ENCODE measurements around the gene SLC47A1. TPM values are rescaled to one million over a fixed set of nuclear protein-coding genes. Genes with fewer than 3 reads are reported as not detected.

SLC47A1 gene
- polyA plus RNA-seq, 1 donor (not counting 4 experiments of a cell fraction or from before 2014, with no cell fraction given), result 0.07 TPM

- Histone ChIP-seq H3K9ac (ENCODE audit: control insufficient read depth, extremely low read depth, insufficient read depth, low read length) (no peak overlapping the region), H4K20me1 (ENCODE audit: control insufficient read depth, extremely low read depth, insufficient read depth, low read length) (no peaks in the 10 kb centered on the region), H3K4me3 (ENCODE audit: control insufficient read depth in 2 of 3, extremely low read depth in 1 of 3, insufficient read depth in 2 of 3, low read depth in 1 of 3, low read length in 3 of 3) (no peak overlapping the region), H3K9me3 (ENCODE audit: control insufficient read depth, low read depth, low read length) (no peaks in the 10 kb centered on the region), H3K36me3 (ENCODE audit: control insufficient read depth in 2 of 2, extremely low read depth in 1 of 2, insufficient read depth in 2 of 2, low read length in 2 of 2) (no peaks in the 10 kb centered on the region), H3K27me3 (ENCODE audit: control insufficient read depth, extremely low read depth, insufficient read depth, low read length) (peaks cover 31% of the 10 kb centered on the region), H2AFZ (ENCODE audit: control insufficient read depth, low read length) (no peak overlapping the region), H3K4me2 (ENCODE audit: control insufficient read depth, extremely low read depth, insufficient read depth, low read depth, low read length) (no peak overlapping the region), H3K27ac (ENCODE audit: control insufficient read depth, insufficient read depth, low read length) (no peak overlapping the region), H3K79me2 (ENCODE audit: control insufficient read depth, insufficient read depth, low read length) (no peaks in the 10 kb centered on the region), H3K9me1 (ENCODE audit: control insufficient read depth, extremely low read depth, insufficient read depth, low read length) (no peaks in the 10 kb centered on the region), H3K4me1 (ENCODE audit: control insufficient read depth, extremely low read depth, insufficient read depth, low read length) (no peaks in the 10 kb centered on the region)
- TF ChIP-seq EZH2 (IDR thresholded peaks at IDR 0.05; ENCODE audit: low read length), result no peak
- TF ChIP-seq, protein P1, sequence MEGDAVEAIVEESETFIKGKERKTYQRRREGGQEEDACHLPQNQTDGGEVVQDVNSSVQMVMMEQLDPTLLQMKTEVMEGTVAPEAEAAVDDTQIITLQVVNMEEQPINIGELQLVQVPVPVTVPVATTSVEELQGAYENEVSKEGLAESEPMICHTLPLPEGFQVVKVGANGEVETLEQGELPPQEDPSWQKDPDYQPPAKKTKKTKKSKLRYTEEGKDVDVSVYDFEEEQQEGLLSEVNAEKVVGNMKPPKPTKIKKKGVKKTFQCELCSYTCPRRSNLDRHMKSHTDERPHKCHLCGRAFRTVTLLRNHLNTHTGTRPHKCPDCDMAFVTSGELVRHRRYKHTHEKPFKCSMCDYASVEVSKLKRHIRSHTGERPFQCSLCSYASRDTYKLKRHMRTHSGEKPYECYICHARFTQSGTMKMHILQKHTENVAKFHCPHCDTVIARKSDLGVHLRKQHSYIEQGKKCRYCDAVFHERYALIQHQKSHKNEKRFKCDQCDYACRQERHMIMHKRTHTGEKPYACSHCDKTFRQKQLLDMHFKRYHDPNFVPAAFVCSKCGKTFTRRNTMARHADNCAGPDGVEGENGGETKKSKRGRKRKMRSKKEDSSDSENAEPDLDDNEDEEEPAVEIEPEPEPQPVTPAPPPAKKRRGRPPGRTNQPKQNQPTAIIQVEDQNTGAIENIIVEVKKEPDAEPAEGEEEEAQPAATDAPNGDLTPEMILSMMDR (optimal IDR thresholded peaks at IDR 0.05 in 1 of 3, IDR thresholded peaks at IDR 0.05 in 1 of 3, conservative IDR thresholded peaks at IDR 0.05 in 1 of 3; ENCODE audit: extremely low read depth in 1 of 3, insufficient read depth in 2 of 3, low read length in 3 of 3), result no peak
- FAIRE-seq (no peak), DNase-seq (ENCODE audit: low read depth, low spot score) (no peak)
- dilution Hi-C loops (cut with MboI; ENCODE audit: extremely low pct_ligation_motif_present, low sequenced_read_pairs), result no loop called here
Observed at GRCh38 chr17:19544366-19544765, 10.7 kb downstream of the SLC47A1 start.

- DNase-seq (ENCODE audit: low read depth, low spot score), result no peak
- Histone ChIP-seq H3K9ac (ENCODE audit: control insufficient read depth, extremely low read depth, insufficient read depth, low read length) (no peak overlapping the region), H3K9me1 (ENCODE audit: control insufficient read depth, extremely low read depth, insufficient read depth, low read length) (no peaks in the 10 kb centered on the region), H3K4me3 (ENCODE audit: control insufficient read depth in 2 of 3, extremely low read depth in 1 of 3, insufficient read depth in 2 of 3, low read depth in 1 of 3, low read length in 3 of 3) (no peak overlapping the region), H3K4me1 (ENCODE audit: control insufficient read depth, extremely low read depth, insufficient read depth, low read length) (no peaks in the 10 kb centered on the region), H3K4me2 (ENCODE audit: control insufficient read depth, extremely low read depth, insufficient read depth, low read depth, low read length) (no peak overlapping the region), H3K9me3 (ENCODE audit: control insufficient read depth, low read depth, low read length) (no peaks in the 10 kb centered on the region), H3K36me3 (ENCODE audit: control insufficient read depth in 2 of 2, extremely low read depth in 1 of 2, insufficient read depth in 2 of 2, low read length in 2 of 2) (no peaks in the 10 kb centered on the region), H3K27me3 (ENCODE audit: control insufficient read depth, extremely low read depth, insufficient read depth, low read length) (peaks cover 14% of the 10 kb centered on the region), H4K20me1 (ENCODE audit: control insufficient read depth, extremely low read depth, insufficient read depth, low read length) (no peaks in the 10 kb centered on the region), H2AFZ (ENCODE audit: control insufficient read depth, low read length) (no peak overlapping the region), H3K79me2 (ENCODE audit: control insufficient read depth, insufficient read depth, low read length) (no peaks in the 10 kb centered on the region), H3K27ac (ENCODE audit: control insufficient read depth, insufficient read depth, low read length) (no peak overlapping the region)
- no peak for FAIRE-seq
- dilution Hi-C loops (cut with MboI; ENCODE audit: extremely low pct_ligation_motif_present, low sequenced_read_pairs), result no loop called here
- TF ChIP-seq, protein P1 (optimal IDR thresholded peaks at IDR 0.05 in 1 of 3, IDR thresholded peaks at IDR 0.05 in 1 of 3, conservative IDR thresholded peaks at IDR 0.05 in 1 of 3; ENCODE audit: extremely low read depth in 1 of 3, insufficient read depth in 2 of 3, low read length in 3 of 3), result peak in 1 of 3 experiments; percentile 30
- TF ChIP-seq EZH2 (IDR thresholded peaks at IDR 0.05; ENCODE audit: low read length), result no peak
Observed at GRCh38 chr17:19546289-19547065, 12.8 kb downstream of the SLC47A1 start.
